Keratinocyte (primary cell): ENCODE results near the gene MAPK9. TPM values are rescaled to one million over a fixed set of nuclear protein-coding genes. Genes with fewer than 3 reads are reported as not detected.

Experiments
- DNase-seq: peaks from one replicate; pipeline ENCODE4 v3.0.0-alpha.2; 2011; ENCODE audit warnings: low read depth, missing footprints, low spot score
- FAIRE-seq: peaks from 2 replicates; lab custom pipeline; 2011; peaks lifted over from hg19 to GRCh38; lab: Jason Lieb, UNC
- H2AFZ ChIP-seq: 2 replicates; pipeline ENCODE4 v1.6.0; 2012; ENCODE audit warnings: low read length, control low read depth, inconsistent platforms; ENCODE audit not compliant: control insufficient read depth
- H3K27ac ChIP-seq: 2 replicates; pipeline ENCODE4 v1.5.1; 2011; ENCODE audit warnings: low read length; ENCODE audit not compliant: control insufficient read depth, insufficient read depth
- H3K27me3 ChIP-seq: 3 replicates; pipeline ENCODE4 v1.6.0; 2011; ENCODE audit warnings: low read length; ENCODE audit not compliant: control insufficient read depth, insufficient read depth; ENCODE audit errors: extremely low read depth
- H3K36me3 ChIP-seq, 2 experiments: 2 replicates in 1 of 2; 3 replicates in 1 of 2; pipeline ENCODE4 v1.5.1; 2011; ENCODE audit warnings: low read length in 2 of 2, mild to moderate bottlenecking in 1 of 2; ENCODE audit not compliant: control insufficient read depth in 2 of 2, insufficient read depth in 2 of 2; ENCODE audit errors: extremely low read depth in 1 of 2
- H3K4me1 ChIP-seq: 3 replicates; pipeline ENCODE4 v1.5.1; 2011; ENCODE audit warnings: low read length; ENCODE audit not compliant: control insufficient read depth, insufficient read depth; ENCODE audit errors: extremely low read depth
- H3K4me2 ChIP-seq: 3 replicates; pipeline ENCODE4 v1.6.0; 2011; ENCODE audit warnings: low read depth, low read length; ENCODE audit not compliant: control insufficient read depth, insufficient read depth; ENCODE audit errors: extremely low read depth
- H3K4me3 ChIP-seq, 3 experiments: fragments of 200-600 bp in 1 of 3; sonication (generic) in 1 of 3; 2 replicates in 2 of 3; 3 replicates in 1 of 3; pipeline ENCODE4 v1.5.1; 2011 to 2016; ENCODE audit warnings: low read length in 3 of 3, mild to moderate bottlenecking in 3 of 3, control low read depth in 2 of 3, inconsistent platforms in 1 of 3, low read depth in 1 of 3, mixed read lengths in 1 of 3, mixed run types in 1 of 3, moderate library complexity in 1 of 3; ENCODE audit not compliant: control insufficient read depth in 2 of 3, insufficient read depth in 2 of 3; ENCODE audit errors: extremely low read depth in 1 of 3
- H3K79me2 ChIP-seq: 2 replicates; pipeline ENCODE4 v1.6.0; 2012; ENCODE audit warnings: low read length; ENCODE audit not compliant: control insufficient read depth, insufficient read depth
- H3K9ac ChIP-seq: 3 replicates; pipeline ENCODE4 v1.6.0; 2011; ENCODE audit warnings: low read length; ENCODE audit not compliant: control insufficient read depth, insufficient read depth; ENCODE audit errors: extremely low read depth
- H3K9me1 ChIP-seq: 3 replicates; pipeline ENCODE4 v1.6.0; 2011; ENCODE audit warnings: low read length; ENCODE audit not compliant: control insufficient read depth, insufficient read depth; ENCODE audit errors: extremely low read depth
- H3K9me3 ChIP-seq: 2 replicates; pipeline ENCODE4 v1.5.1; 2012; ENCODE audit warnings: low read depth, low read length; ENCODE audit not compliant: control insufficient read depth
- H4K20me1 ChIP-seq: 3 replicates; pipeline ENCODE4 v1.6.0; 2011; ENCODE audit warnings: low read length; ENCODE audit not compliant: control insufficient read depth, insufficient read depth; ENCODE audit errors: extremely low read depth
- CTCF ChIP-seq, 3 experiments: IDR thresholded peaks in 1 of 3; conservative IDR thresholded peaks in 1 of 3; optimal IDR thresholded peaks in 1 of 3; 2 replicates in 2 of 3; 3 replicates in 1 of 3; pipeline versions ENCODE3 to v1.5.1; 2011; ENCODE audit warnings: low read length in 3 of 3, mild to moderate bottlenecking in 3 of 3, moderate library complexity in 2 of 3, control low read depth in 1 of 3, inconsistent platforms in 1 of 3; ENCODE audit not compliant: insufficient read depth in 2 of 3; ENCODE audit errors: extremely low read depth in 1 of 3
- EZH2 ChIP-seq: IDR thresholded peaks from one replicate; pipeline ENCODE4 v1.6.1; 2012; ENCODE audit warnings: inconsistent platforms, mild to moderate bottlenecking, low read length, moderate library complexity
- dilution Hi-C: fragments of 300-500 bp; cut with MboI; formaldehyde crosslinking; loops from one replicate; pipeline ENCODE4 v1.7.0; 2020; ENCODE audit warnings: low sequenced_read_pairs; ENCODE audit not compliant: extremely low pct_ligation_motif_present
- polyA plus RNA-seq, 5 experiments: library from polyadenylated mRNA; depleted of rRNA in 3 of 5; stranded (reverse) in 3 of 5; stranded (forward) in 1 of 5; unstranded in 1 of 5; fragments of >200 nt; gene quantifications; 1 replicate in 1 of 5; 2 replicates in 3 of 5; 3 replicates in 1 of 5; pipeline versions ENCODE4 v1.2.1 to v1.2.3, GENCODE V29; 2011 to 2012; ENCODE audit warnings: missing spikeins in 2 of 5, low read depth in 1 of 5, low replicate concordance in 1 of 5

MAPK9 gene
- polyA plus RNA-seq, 1 donor (not counting 4 experiments of a cell fraction or from before 2014, with no cell fraction given), result 49.4 TPM

DNA sequence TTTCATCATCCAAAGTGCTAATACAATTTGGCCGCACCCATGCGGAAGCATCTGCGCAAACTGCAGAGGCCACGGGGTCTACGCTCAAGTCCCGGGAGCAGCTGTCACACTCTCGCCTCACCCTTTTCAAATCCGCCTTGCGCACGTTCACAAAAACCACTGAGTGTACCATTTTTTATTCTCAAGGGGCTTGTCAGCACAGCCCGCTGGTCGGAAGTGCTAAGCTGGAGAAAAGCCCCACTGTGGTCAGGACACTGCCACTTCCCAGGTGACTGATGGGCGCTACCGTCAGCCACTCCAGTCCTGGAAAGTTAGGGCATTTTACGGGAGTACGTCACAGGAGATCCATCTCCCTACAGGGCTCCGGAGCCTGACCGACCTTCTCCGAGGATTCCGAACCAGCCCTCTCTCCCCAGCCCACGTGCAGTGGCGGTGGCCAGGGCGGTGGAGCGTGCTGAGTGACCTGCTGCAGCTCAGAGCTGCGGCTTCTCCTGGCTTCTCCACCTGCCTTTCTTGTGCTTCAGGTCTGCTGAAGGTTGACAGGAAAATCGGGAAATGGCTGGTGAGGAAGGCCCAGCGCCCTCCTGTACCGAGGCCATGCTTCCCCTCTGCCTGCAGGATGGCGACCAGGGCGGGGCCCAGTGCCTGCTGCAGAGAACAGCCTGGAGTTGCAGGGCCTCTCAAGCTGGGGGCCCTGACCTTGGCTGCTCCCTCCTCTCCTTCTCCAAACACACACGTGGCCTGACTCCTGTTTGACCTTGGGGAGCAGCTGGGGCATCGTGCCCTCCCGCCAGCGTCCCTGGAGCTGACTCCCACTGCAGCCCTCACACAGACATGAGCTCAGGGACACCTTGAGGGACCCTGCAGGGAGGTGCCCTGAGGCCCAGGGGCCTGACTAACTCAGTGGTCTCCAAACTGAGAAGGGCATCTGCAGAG lies 97.2 kb downstream of the MAPK9 start:
- Histone ChIP-seq H3K4me2 (no peak overlapping the region), H3K9me1 (no peaks in the 10 kb centered on the region), H3K9me3 (no peaks in the 10 kb centered on the region), H3K4me3 (no peak overlapping the region), H3K27ac (no peak overlapping the region), H4K20me1 (no peaks in the 10 kb centered on the region), H3K4me1 (no peaks in the 10 kb centered on the region), H3K9ac (no peak overlapping the region), H3K27me3 (no peaks in the 10 kb centered on the region), H3K36me3 (no peaks in the 10 kb centered on the region), H3K79me2 (no peaks in the 10 kb centered on the region), H2AFZ (no peak overlapping the region)
- FAIRE-seq (no peak), DNase-seq (no peak)
- dilution Hi-C loops, result no loop called here
- TF ChIP-seq CTCF (optimal IDR thresholded peaks at IDR 0.05 in 1 of 3, IDR thresholded peaks at IDR 0.05 in 1 of 3, conservative IDR thresholded peaks at IDR 0.05 in 1 of 3; ENCODE audit: extremely low read depth in 1 of 3, insufficient read depth in 2 of 3, low read length in 3 of 3), result no peak
- no peak for TF ChIP-seq EZH2

- no peak overlapping the region for H3K4me3 ChIP-seq
- no peaks in the 10 kb centered on the region for H3K79me2 ChIP-seq
- no peak overlapping the region for H3K27ac ChIP-seq
- FAIRE-seq, result no peak
- H4K20me1 ChIP-seq, result no peaks in the 10 kb centered on the region
- no peak overlapping the region for H3K4me2 ChIP-seq
- TF ChIP-seq CTCF (optimal IDR thresholded peaks at IDR 0.05 in 1 of 3, IDR thresholded peaks at IDR 0.05 in 1 of 3, conservative IDR thresholded peaks at IDR 0.05 in 1 of 3; ENCODE audit: extremely low read depth in 1 of 3, insufficient read depth in 2 of 3, low read length in 3 of 3), result no peak
- TF ChIP-seq EZH2, result no peak
- H3K9me3 ChIP-seq, result no peaks in the 10 kb centered on the region
- no peaks in the 10 kb centered on the region for H3K9me1 ChIP-seq
- H3K27me3 ChIP-seq, result no peaks in the 10 kb centered on the region
- H3K9ac ChIP-seq, result no peak overlapping the region
- dilution Hi-C loops, result no loop called here
- no peak overlapping the region for H2AFZ ChIP-seq
- no peak for DNase-seq
- H3K36me3 ChIP-seq, result no peaks in the 10 kb centered on the region
- no peaks in the 10 kb centered on the region for H3K4me1 ChIP-seq
Observed at GRCh38 chr5:180193749-180194375, 98.0 kb downstream of the MAPK9 start.
